HG02623 (cell line): Measurements from ENCODE around the gene SIM2.
"Not testable (repeated sequence)": the region's sequence is repeated elsewhere in the genome, so short reads cannot be mapped to it uniquely, and the experiment has no call there.

ENCODE experiments used
- ATAC-seq: cut with Tn5 transposase; IDR thresholded peaks from one replicate; pipeline ENCODE4 v1.9.1; 2021; ENCODE audit warnings: moderate library complexity; ENCODE audit not compliant: unreplicated experiment

SIM2 gene, protein sequence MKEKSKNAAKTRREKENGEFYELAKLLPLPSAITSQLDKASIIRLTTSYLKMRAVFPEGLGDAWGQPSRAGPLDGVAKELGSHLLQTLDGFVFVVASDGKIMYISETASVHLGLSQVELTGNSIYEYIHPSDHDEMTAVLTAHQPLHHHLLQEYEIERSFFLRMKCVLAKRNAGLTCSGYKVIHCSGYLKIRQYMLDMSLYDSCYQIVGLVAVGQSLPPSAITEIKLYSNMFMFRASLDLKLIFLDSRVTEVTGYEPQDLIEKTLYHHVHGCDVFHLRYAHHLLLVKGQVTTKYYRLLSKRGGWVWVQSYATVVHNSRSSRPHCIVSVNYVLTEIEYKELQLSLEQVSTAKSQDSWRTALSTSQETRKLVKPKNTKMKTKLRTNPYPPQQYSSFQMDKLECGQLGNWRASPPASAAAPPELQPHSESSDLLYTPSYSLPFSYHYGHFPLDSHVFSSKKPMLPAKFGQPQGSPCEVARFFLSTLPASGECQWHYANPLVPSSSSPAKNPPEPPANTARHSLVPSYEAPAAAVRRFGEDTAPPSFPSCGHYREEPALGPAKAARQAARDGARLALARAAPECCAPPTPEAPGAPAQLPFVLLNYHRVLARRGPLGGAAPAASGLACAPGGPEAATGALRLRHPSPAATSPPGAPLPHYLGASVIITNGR

DNA sequence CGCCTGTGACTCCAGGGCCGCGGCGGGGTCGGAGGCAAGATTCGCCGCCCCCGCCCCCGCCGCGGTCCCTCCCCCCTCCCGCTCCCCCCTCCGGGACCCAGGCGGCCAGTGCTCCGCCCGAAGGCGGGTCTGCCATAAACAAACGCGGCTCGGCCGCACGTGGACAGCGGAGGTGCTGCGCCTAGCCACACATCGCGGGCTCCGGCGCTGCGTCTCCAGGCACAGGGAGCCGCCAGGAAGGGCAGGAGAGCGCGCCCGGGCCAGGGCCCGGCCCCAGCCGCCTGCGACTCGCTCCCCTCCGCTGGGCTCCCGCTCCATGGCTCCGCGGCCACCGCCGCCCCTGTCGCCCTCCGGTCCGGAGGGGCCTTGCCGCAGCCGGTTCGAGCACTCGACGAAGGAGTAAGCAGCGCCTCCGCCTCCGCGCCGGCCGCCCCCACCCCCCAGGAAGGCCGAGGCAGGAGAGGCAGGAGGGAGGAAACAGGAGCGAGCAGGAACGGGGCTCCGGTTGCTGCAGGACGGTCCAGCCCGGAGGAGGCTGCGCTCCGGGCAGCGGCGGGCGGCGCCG is at the start of gene SIM2:
Gene SIM2 (plus strand): TSS at position 135 of the 565 bp plus-strand sequence. CDS start 632 bp downstream, outside the sequence.
- no peak for ATAC-seq

DNA sequence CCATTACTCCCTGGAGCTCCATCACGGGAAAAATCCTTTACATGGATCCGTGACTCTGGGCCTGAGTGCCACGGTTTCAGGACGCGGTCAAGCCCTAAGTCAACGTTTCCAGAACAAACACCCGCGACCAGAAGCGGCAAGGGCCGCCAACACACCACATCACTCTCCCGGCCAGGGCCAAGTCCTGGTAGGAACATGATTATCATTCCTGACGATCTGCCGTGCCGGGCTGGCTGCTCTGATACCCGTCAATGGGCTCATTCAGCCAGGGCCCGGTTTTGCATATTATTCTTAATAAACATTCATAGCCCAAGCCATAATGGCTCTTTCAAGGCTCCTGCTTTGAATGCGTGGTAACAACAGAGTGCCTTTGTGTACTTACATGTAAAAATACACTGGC is 44.6 kb upstream of the SIM2 start:
- no peak for ATAC-seq

DNA sequence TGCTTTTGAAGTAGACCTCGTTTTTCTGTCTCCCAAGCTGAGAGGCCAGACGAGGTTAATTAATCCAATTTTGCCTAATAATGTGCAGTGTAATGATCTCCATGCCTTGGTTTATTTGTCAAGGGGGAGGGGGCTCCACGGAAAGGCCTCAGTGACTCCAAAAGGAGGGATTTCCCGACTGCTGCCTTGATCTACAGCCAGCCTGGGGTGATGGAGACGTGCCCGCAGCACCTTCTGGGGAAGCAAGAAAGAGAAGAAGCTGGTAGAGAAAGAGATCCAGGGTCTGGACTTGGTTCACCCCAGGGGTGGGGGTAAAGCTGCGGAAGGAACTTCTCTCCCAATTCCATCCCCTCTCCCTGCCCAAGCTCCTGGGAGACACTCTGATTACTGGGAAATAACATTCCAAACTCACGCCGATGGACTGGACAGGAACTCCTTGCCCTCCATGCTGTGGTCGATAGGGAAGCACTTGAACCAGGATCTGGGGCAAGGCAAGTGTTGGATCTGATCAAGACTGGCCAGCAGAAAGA is 44.1 kb upstream of the SIM2 start:
- ATAC-seq, result no peak

DNA sequence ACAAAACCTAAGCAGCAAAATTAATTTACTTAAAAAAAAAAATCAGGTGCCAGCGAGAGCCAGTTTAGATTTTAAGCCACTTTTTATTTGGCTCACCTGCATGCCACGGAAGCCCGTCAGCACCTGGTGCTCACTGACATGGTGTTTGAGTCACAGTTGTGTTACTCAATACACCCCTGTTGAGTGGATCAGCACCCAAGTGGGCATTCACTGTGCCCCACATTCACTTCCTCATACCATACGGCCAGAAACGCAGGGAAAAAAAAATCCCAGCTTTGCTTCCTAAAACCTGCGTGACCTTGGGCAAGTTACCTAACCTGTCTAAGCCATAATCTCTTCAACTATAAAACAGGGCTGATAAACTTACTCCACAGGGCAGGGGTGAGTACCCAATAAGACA is 42.8 kb upstream of the SIM2 start:
- ATAC-seq, result no peak

DNA sequence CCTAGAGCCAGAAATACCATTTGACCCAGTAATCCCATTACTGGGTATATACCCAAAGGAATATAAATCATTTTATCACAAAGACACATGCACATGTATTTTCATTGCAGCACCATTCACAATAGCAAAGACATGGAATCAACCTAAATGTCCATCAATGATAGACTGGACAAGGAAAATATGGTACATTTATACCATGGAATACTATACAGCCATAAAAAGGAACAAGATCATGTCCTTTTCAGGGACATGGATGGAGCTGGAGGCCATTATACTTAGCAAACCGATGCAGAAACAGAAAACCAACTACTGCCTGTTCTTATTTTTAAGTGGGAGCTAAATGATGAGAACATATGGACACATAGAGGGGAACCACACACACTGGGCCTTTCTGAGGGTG is 41.6 kb upstream of the SIM2 start:
- ATAC-seq, result not testable (repeated sequence)

DNA sequence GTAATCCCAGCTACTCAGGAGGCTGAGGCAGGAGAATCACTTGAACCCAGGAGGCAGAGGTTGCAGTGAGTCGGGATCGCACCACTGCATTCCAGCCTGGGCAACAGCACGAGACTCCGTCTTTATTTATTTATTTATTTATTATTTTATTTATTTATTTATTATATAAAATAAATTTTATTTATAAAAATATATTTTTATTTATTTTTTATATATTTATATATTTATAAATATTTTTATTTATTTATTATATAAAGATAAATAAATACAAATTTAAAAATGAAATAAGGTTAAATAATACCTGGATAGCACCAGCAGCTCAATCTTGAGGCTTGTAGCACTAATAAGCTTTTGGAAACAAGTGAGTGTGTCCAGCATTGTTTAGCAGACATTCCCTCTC is 40.9 kb upstream of the SIM2 start:
- no peak for ATAC-seq

DNA sequence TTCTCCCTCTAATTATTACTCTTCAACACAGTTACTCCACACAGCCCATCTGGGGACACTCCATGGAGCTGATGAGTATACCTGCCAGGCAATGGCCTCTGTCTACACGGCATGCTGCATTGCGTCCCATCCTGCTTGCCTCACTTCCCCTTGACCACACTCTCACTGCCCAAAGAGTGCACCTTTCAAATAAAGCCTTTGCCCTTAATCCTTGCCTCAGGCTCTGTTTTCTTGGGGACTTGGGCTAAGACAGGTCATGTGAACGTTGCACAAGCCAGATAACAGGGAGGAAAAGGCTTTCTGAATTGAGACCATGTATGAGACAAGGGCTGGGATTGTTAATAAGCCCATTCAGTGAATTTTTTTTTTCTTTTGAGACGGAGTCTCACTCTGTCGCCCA is 40.0 kb upstream of the SIM2 start:
- no peak for ATAC-seq

DNA sequence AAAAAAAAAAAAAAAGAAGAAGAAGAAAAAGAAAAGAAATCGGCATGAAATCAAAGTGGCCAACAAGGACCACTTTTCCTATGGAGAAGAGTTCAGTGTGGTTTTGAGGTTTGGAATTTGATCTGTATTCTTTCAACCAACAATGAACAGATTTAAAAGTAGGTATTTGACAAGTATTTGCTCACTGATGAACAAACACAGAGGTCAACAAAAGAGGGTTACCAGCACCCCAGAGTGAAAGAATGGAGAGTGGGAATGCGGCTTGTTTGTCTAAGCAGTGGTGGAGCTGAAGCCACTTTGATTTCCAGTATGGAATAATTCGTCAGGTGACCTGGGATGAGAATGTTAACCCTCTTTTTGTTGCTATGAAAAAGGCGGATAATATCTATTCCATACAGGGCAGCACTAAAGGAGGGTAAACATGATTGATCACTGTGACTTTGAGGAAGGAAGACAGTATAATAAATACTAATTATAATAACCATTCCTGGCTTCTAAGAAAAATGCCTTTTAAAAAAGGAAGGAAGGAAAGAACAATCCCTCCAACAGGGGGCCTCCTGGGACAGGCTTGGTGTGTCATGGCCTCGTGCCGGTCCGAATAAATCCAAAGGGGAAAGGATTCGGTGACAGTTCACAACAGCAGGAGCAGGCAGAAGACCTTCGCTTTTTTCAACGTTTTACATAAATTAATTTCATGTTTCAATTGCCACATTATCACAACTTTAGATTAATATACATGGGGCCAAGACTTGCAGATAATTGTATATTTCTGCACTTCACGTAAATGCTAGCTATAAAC is 37.2 kb upstream of the SIM2 start:
- no peak for ATAC-seq

DNA sequence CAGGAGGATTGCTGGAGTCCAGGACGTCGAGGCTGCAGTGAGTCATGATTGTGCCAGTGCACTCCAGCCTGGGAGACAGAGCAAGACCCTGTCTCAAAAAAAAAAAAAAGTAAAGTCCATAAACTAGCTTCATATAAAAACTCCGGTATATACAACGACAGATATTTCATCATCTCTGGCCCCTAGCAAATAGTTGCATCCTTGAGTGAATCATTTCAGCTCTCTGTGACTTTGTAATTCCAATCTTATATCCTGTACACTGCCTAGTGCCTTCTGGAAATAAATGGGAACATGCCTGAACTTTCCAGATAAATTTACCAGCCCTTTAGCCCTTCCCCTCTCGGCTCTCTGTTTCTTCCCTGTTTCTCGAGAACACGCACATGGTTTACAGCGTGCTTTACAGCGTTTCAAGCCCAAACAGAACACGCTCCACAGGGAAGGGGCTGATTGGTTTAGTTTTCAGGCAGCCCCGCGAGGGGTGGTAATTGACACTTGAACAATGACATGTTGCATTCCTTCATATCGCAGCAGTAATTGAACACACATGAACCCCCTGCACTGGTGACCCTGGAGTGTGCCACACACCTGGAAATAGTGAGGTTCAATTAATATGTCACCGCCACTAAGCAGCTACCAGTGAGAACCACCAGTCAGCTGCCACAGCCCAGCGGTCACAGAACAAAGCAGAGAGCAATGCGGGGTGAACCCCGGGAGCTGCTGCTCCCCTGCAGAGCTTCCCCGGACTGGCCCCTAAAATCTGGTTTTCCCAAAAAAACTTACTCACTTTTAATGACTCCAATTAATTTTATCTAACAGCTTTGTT is 35.7 kb upstream of the SIM2 start:
- no peak for ATAC-seq

DNA sequence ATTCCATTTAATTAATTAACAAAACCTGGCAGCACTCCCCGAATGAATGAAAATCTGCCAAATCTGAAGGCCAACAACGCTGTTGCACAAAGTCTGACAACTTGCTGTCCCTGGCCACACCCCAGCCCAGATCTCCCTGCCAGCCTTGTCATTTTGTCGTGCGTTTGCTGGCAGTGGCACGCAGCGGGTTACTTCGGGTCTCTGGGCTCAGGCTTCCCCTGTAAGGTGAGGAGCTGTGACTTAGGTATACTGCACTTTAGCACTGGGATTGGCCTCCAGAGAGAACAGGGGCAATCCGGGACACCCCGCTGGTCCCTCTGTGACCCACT is 34.3 kb upstream of the SIM2 start:
- ATAC-seq, result no peak

DNA sequence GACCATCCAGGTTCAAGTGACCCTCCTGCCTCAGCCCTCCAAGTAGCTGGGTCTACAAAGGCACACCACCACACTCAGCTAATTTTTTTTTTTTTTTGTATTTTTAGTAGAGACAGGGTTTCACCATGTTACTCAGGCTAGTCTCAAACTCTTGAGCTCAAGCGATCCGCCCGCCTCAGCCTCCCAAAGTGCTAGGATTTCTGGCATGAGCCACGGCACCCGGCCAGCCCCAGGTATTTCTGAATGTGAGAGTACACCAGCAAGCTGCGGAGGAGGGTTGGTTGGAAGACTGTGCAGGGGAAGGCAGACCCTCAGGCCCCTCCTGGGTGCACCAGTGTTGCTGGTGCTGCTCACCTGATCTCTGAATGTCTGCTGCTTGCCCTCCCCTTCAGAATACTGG is 33.1 kb upstream of the SIM2 start:
- no peak for ATAC-seq

DNA sequence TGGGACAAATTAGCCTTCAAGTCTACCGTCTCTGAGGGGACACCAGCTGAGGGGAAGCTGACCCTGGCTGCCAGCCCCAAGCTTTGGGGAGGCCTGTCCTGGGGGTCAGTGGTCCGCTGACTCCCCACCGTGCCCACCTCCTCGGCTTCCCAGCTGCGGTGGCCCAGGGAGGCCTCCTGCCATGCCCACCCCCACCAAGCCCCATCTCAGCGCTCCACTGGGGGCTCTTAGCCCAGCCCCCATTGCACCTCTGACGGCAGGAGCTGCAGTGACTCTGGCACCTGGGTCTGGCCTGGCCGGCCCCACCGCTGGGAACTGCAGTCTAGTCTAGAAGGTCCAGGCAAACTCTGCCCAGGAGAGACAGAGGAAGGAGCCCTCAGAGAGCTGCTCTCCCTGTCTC is 30.2 kb upstream of the SIM2 start:
- ATAC-seq, result no peak

DNA sequence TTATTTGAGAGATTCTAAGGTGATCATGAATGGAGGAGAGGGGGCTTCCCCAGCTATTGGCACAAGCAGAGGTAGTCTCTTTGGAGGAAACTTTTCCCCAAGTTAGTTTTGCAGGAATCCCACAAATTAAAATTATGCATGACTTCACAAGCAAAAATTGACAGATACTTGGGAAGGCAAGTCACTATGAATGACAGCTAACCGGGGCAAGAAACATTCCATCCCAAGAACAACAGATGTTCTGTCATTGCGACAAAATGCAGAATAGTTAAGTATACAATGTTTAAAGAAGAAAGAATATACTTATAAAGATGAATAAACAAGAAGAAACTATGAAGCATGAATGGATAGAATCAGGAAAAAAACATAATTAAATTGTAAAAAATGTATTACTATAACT is 27.1 kb upstream of the SIM2 start:
- ATAC-seq, result no peak

DNA sequence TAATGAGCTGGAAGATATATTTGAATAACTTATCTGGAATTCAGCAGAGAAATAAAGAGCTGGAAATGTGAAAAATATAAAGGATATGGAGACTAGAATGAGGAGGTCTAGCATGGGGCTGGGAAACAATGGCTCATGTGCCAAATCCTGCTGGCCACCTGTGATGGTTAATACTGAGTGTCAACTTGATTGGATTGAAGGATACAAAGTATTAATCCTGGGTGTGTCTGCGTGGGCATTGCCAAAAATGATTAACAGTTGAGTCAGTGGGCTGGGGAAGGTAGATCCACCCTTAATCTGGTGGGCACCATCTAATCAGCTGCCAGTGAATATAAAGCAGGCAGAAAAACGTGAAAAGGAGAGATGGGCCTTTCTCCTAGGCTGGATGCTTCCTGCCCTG is 26.6 kb upstream of the SIM2 start:
- ATAC-seq, result not testable (repeated sequence)

DNA sequence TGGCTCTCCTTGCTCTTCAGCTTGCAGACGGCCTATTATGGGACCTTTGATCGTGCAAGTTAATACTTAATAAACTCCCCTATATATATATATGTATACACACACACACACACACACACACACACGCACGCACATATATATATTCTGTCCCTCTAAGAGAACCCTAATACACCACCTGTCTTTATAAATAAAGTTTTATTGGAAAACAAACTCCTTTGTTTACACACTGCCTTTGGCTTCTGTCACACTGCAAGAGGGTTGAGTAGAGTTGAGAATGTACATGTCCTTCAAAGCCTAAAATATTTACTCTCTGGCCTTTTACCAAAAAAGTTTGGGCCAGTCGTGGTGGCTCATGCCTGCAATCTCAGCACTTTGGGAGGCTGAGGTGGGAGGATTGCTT is 26.2 kb upstream of the SIM2 start:
- ATAC-seq, result no peak

DNA sequence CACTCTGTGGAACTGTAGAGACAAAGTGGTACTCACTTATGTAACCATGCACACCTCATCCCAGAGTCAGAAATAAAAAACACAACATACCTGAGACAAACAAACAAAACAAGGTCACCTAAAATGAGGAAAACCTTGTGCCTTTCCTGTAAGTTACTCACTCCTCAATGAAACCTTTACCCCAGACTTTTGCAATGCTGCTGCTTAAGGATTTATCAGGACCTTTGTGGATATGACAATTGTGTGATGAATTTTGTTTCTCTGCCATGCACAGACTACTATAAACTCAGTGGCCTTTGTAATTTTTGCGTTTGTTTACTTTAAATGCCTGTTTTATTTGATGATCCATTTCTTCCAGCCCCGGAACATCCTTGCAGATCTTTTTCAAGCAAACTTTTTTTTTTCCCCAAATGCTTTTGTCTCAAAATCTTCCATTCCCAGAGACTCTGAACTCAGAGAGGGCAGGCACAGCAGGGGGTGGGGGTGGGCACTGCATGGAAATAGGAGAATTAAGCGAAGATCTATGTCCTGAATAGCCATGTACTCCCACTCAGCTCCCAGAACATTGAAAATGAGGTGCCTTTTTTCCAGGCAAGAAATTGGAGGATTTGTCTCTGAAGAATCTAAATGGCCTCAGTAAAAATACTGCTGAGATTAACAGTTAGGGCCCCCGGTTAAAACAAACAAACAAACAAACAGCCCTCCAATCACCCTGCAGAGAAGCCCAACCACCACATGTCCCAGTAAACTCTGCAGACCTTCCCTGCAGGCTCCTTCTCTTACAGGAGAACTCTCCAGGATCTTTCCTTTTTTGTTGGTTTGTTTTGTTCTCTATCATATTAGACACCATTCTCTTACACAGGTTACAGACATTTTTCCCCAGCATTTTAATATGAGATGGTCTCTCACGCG is 22.6 kb upstream of the SIM2 start:
- no peak for ATAC-seq

DNA sequence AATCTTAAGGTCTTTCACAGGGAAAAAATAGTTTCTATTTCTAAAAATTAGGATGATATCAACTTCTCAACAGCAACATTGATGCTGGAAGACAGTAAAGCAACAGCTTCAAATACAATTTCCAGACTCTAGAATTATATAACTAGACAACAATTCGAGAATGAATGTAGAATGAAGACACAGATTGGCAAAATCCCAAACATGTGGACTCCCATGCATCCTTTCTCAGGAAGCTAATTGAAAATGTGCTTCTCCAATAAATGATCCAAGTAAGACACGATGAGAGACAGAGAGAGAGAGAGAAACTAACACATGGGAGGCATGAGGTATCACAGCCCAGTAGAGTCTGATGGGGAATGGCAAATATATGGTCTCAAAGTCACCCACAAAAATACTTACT is 21.5 kb upstream of the SIM2 start:
- ATAC-seq, result no peak

DNA sequence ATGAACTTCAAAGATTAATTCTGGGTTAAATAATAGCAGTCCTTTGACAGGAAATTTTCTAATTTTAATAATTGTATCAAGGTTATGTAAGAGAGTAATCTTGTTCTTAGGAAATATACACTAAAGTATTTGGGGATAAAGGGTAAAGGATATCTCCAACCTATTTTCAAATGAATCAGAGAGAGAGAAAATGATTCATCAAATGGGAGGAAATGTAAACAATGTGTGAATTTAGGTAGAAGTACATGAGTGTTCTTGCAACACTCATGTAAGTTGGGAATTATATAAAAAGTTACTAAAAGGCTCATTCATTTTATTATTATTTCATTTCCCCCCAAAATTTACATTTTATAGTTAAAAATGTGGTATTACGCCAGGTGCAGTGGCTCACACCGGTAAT is 20.4 kb upstream of the SIM2 start:
- no peak for ATAC-seq

DNA sequence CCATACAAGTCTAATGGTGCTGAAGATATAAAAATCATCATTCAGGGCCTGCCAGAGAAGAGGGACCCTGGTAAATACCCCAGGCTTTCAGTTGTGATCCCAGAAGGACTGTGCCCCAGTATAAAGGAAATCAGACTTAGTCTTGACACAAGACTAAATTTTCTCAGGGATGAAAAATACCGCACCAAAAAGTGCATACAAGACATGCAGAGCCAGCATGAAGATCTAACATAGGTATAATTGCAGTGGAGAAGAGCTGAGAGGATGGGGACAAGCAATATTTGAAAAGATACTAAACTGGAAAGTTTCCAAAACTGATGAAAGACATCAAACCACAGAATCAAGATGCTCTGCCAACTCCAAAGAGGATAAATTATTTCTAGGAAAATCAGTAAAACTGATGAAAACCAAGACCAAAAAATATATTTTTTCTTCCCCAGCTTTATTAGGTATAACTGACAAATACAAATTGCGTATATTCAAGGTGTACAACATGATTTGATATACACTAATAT is 17.7 kb upstream of the SIM2 start:
- no peak for ATAC-seq
